GM23248 (cell line): ENCODE measurements around the gene MGAT4B. TPM values are rescaled to one million over a fixed set of nuclear protein-coding genes. Genes with fewer than 3 reads are reported as not detected.

Source experiments
- DNase-seq: peaks from one replicate; pipeline ENCODE4 v3.0.0-alpha.2; 2015
- H2AFZ ChIP-seq: fragments of 200-600 bp; sonication (generic); 2 replicates; pipeline ENCODE4 v1.6.1; 2016; ENCODE audit warnings: antibody characterized with exemption
- H3F3A ChIP-seq: fragments of 200-600 bp; sonication (generic); 2 replicates; pipeline ENCODE4 v1.6.1; 2016; ENCODE audit warnings: mild to moderate bottlenecking, antibody characterized with exemption, mixed run types; ENCODE audit not compliant: insufficient read depth
- H3K27ac ChIP-seq: fragments of 200-600 bp; sonication (generic); 2 replicates; pipeline ENCODE4 v1.5.1; 2016; ENCODE audit warnings: mild to moderate bottlenecking
- H3K27me3 ChIP-seq: fragments of 200-600 bp; sonication (generic); replicated peaks from 2 replicates; pipeline ENCODE4 v1.6.1; 2016; ENCODE audit warnings: mild to moderate bottlenecking; ENCODE audit not compliant: insufficient read depth
- H3K36me3 ChIP-seq: fragments of 200-600 bp; sonication (generic); 2 replicates; pipeline ENCODE4 v1.6.1; 2016; ENCODE audit warnings: low read depth, mild to moderate bottlenecking
- H3K4me1 ChIP-seq: fragments of 200-600 bp; sonication (generic); 2 replicates; pipeline ENCODE4 v1.6.1; 2016; ENCODE audit warnings: mild to moderate bottlenecking; ENCODE audit not compliant: insufficient read depth
- H3K4me2 ChIP-seq: fragments of 200-600 bp; sonication (generic); one replicate; pipeline ENCODE4 v1.6.1; 2016; ENCODE audit warnings: mild to moderate bottlenecking; ENCODE audit not compliant: unreplicated experiment
- H3K4me3 ChIP-seq: fragments of 200-600 bp; sonication (generic); 2 replicates; pipeline ENCODE4 v1.5.1; 2016; ENCODE audit warnings: mild to moderate bottlenecking
- H3K79me2 ChIP-seq: fragments of 200-600 bp; sonication (generic); 2 replicates; pipeline ENCODE4 v1.6.1; 2016; ENCODE audit warnings: mild to moderate bottlenecking; ENCODE audit not compliant: insufficient read depth
- H3K9ac ChIP-seq: fragments of 200-600 bp; sonication (generic); 2 replicates; pipeline ENCODE4 v1.6.1; 2016; ENCODE audit warnings: mild to moderate bottlenecking
- H3K9me2 ChIP-seq: fragments of 200-600 bp; sonication (generic); 2 replicates; pipeline ENCODE4 v1.6.1; 2016; ENCODE audit warnings: mixed run types, mild to moderate bottlenecking, moderate library complexity; ENCODE audit not compliant: insufficient read depth
- H3K9me3 ChIP-seq: fragments of 200-600 bp; sonication (generic); one replicate; pipeline ENCODE4 v1.6.1; 2017; ENCODE audit warnings: low read depth
- H4K20me1 ChIP-seq: fragments of 200-600 bp; sonication (generic); 2 replicates; pipeline ENCODE4 v1.6.0; 2016; ENCODE audit not compliant: insufficient read depth
- EZH2 ChIP-seq: fragments of 200-600 bp; sonication (generic); IDR thresholded peaks from 2 replicates; pipeline ENCODE4 v1.6.1; 2018; ENCODE audit warnings: antibody characterized with exemption, mild to moderate bottlenecking; ENCODE audit not compliant: insufficient read depth, poor library complexity, severe bottlenecking
- EZH2phosphoT487 ChIP-seq: fragments of 200-600 bp; sonication (generic); IDR thresholded peaks from 2 replicates; pipeline ENCODE4 v1.6.1; 2018; ENCODE audit warnings: antibody characterized with exemption, moderate library complexity, mild to moderate bottlenecking, low read depth; ENCODE audit not compliant: insufficient read depth
- WGBS, 2 experiments: methylation state at CpG; one replicate each; pipeline ENCODE4 v1.1.6; 2015 to 2017; ENCODE audit warnings: low lambda C conversion rate in 2 of 2, low coverage in 1 of 2; ENCODE audit errors: missing lambda C conversion rate in 2 of 2; 5-methylcytosine and 5-hydroxymethylcytosine counted together
- in situ Hi-C: fragments of 300-500 bp; cut with MboI; formaldehyde crosslinking; loops from 2 replicates; pipeline ENCODE4 v1.15.0; 2020
- polyA plus RNA-seq: library from polyadenylated mRNA; unstranded; fragments of >200 nt; fragmentation: Nextera tagmentation; extraction: Ambion mirVana; gene quantifications from 2 replicates; pipeline ENCODE4 v1.2.1, GENCODE V29; 2016
- total RNA-seq: library from RNA; depleted of rRNA; stranded (reverse); fragments of >200 nt; shearing (Covaris generic); gene quantifications from 2 replicates; pipeline ENCODE4 v1.2.3, GENCODE V29; 2014

MGAT4B gene
- total and polyA plus RNA-seq, 2 experiments from 2014 or later = 28.0 to 143 TPM

GRCh38 chr5:179820483-179821297 lies 14.0 kb upstream of the MGAT4B start, which contains the start of gene SQSTM1:
SQSTM1 (plus strand) TSS chr5:179820905; CDS start chr5:179820937, 32 bp downstream.
- Histone ChIP-seq H3K27ac (peak within 1 kb of the TSS; percentile 91), H4K20me1 (peaks cover 11% of the 10 kb centered on the region; the same call in 1 of the 2 replicates), H3K4me1 (peaks cover 33% of the 10 kb centered on the region), H3K27me3 (no peaks in the 10 kb centered on the region), H3K9ac (peak within 1 kb of the TSS; percentile 97), H3K4me2 (peak within 1 kb of the TSS; percentile 91), H3F3A (no peaks in the 10 kb centered on the region; the same call in 1 of the 2 replicates), H3K9me2 (no peaks in the 10 kb centered on the region), H3K36me3 (peaks cover 11% of the 10 kb centered on the region), H2AFZ (peak within 1 kb of the TSS; percentile 75), H3K79me2 (peaks cover 36% of the 10 kb centered on the region), H3K9me3 (no peaks in the 10 kb centered on the region), H3K4me3 (peak within 1 kb of the TSS; percentile 78)
- DNase-seq = peak; percentile 91
- WGBS, 2 experiments = 1 to 2% methylated on average over 40 to 45 of the region's 81 CpGs
- in situ Hi-C loops = no loop called here
- TF ChIP-seq EZH2 = no peak
- TF ChIP-seq EZH2phosphoT487 = no peak

DNA sequence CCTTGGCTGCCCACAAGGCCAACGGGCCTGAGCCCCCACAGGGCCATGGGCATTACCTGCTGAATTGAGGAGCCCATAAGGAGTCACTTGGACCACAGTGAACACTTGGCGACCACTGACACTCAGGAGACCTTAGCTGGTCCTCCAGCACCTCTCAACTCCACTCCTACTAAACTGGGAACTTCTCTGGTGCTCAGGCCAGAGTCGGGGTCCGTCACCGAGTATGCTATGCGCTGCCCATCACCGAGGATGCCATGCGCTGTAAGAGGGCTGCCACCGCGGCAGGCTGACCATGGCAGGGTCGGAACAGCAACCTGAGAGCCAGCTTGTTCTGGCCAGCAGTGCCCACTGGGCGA lies 13.4 kb upstream of the MGAT4B start:
- 20 to 28% methylated on average over 11 to 12 of the region's 12 CpGs for WGBS, 2 experiments
- H3K4me1 ChIP-seq = peaks cover 33% of the 10 kb centered on the region

GRCh38 chr5:179819296-179820126 lies 12.8 kb upstream of the MGAT4B start:
- Histone ChIP-seq H3K4me3 (peak overlapping the region; percentile 78), H3K9me2 (no peaks in the 10 kb centered on the region), H3K4me1 (peaks cover 33% of the 10 kb centered on the region), H3F3A (no peaks in the 10 kb centered on the region; the same call in 1 of the 2 replicates), H3K79me2 (peaks cover 27% of the 10 kb centered on the region), H3K27me3 (no peaks in the 10 kb centered on the region), H3K4me2 (peak overlapping the region; percentile 91), H4K20me1 (peaks cover 11% of the 10 kb centered on the region; the same call in 1 of the 2 replicates), H2AFZ (peak overlapping the region; percentile 75), H3K9me3 (no peaks in the 10 kb centered on the region), H3K27ac (peak overlapping the region; percentile 91), H3K9ac (peak overlapping the region; percentile 97), H3K36me3 (peaks cover 4% of the 10 kb centered on the region; the same call in 1 of the 2 replicates)
- in situ Hi-C loops = no loop called here
- peak; percentile 81 for DNase-seq
- TF ChIP-seq EZH2 (no peak), EZH2phosphoT487 (no peak)
- WGBS, 2 experiments = 18 to 23% methylated on average over 23 to 25 of the region's 26 CpGs

More for the DNA sequence above, 13.4 kb upstream of the MGAT4B start:
- Histone ChIP-seq H3K9me3 (no peaks in the 10 kb centered on the region), H3F3A (no peaks in the 10 kb centered on the region; the same call in 1 of the 2 replicates), H3K4me3 (peak overlapping the region; percentile 78), H3K9me2 (no peaks in the 10 kb centered on the region), H3K79me2 (peaks cover 33% of the 10 kb centered on the region), H4K20me1 (peaks cover 11% of the 10 kb centered on the region; the same call in 1 of the 2 replicates), H3K27me3 (no peaks in the 10 kb centered on the region), H3K9ac (peak overlapping the region; percentile 97), H3K4me2 (peak overlapping the region; percentile 91), H3K27ac (peak overlapping the region; percentile 91), H2AFZ (peak overlapping the region; percentile 75), H3K36me3 (peaks cover 7% of the 10 kb centered on the region)
- in situ Hi-C loops = no loop called here
- TF ChIP-seq EZH2phosphoT487 = no peak
- TF ChIP-seq EZH2 = no peak
- peak; percentile 38 for DNase-seq

DNA sequence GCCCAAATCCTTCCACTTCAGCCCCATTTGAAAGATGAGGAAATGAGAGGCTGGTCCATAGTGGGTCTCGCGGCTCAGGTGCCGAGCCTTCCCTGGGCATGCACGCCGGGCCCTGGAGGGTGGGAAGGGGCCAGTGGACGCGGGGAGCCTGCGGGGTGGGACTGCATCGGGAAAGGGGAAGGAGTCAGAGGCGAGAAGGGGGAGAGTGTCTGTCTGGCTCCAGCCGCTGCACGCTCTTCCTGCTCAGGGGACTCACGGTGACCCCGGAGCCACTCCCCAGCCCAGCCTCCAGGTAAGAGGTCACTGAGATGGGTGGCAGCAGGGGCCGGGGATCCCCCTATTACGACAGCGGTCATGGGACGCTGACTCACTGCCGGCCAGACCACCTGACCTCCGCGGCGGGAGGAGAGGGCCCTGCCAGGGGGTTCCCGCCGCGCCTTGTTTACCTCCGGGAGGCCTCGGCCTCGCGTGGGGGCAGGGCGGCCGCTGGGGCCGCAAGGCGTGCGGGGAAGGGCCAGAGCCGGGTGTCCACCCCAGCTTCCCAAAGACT lies 12.2 kb upstream of the MGAT4B start:
- peak overlapping the region; percentile 73 for H2AFZ ChIP-seq
- peaks cover 11% of the 10 kb centered on the region; the same call in 1 of the 2 replicates for H4K20me1 ChIP-seq
- peaks cover 20% of the 10 kb centered on the region for H3K79me2 ChIP-seq
- H3K9me2 ChIP-seq = no peaks in the 10 kb centered on the region
- peak; percentile 94 for DNase-seq
- TF ChIP-seq EZH2phosphoT487 (no peak), EZH2 (no peak)
- peaks cover 33% of the 10 kb centered on the region for H3K4me1 ChIP-seq
- no peaks in the 10 kb centered on the region for H3K27me3 ChIP-seq
- H3K9ac ChIP-seq = peak overlapping the region; percentile 97
- H3F3A ChIP-seq = no peaks in the 10 kb centered on the region; the same call in 1 of the 2 replicates
- peaks cover 4% of the 10 kb centered on the region; the same call in 1 of the 2 replicates for H3K36me3 ChIP-seq
- WGBS, 2 experiments = 3% methylated on average over 15 to 25 of the region's 35 CpGs
- peak overlapping the region; percentile 46 for H3K4me3 ChIP-seq
- in situ Hi-C loops = no loop called here
- H3K4me2 ChIP-seq = peak overlapping the region; percentile 69
- peak overlapping the region; percentile 91 for H3K27ac ChIP-seq
- H3K9me3 ChIP-seq = no peaks in the 10 kb centered on the region
